Peyer's patch (tissue), 4 donors: ENCODE data around the gene RNASE8.

ENCODE experiments used
- CTCF ChIP-seq, 6 experiments: fragments of 450-650 bp in 4 of 6; fragments of 200-600 bp in 2 of 6; sonication (generic) in 1 of 6; IDR thresholded peaks; one replicate each; pipeline ENCODE4 v1.5.1; 2017 to 2019; ENCODE audit warnings: antibody characterized with exemption in 6 of 6, mild to moderate bottlenecking in 3 of 6, moderate library complexity in 1 of 6
- POLR2A ChIP-seq, 2 donors: fragments of 450-650 bp; IDR thresholded peaks; one replicate each; pipeline ENCODE4 v1.5.1; 2017; ENCODE audit warnings: antibody characterized with exemption in 2 of 2, mild to moderate bottlenecking in 2 of 2, moderate library complexity in 2 of 2

DNA sequence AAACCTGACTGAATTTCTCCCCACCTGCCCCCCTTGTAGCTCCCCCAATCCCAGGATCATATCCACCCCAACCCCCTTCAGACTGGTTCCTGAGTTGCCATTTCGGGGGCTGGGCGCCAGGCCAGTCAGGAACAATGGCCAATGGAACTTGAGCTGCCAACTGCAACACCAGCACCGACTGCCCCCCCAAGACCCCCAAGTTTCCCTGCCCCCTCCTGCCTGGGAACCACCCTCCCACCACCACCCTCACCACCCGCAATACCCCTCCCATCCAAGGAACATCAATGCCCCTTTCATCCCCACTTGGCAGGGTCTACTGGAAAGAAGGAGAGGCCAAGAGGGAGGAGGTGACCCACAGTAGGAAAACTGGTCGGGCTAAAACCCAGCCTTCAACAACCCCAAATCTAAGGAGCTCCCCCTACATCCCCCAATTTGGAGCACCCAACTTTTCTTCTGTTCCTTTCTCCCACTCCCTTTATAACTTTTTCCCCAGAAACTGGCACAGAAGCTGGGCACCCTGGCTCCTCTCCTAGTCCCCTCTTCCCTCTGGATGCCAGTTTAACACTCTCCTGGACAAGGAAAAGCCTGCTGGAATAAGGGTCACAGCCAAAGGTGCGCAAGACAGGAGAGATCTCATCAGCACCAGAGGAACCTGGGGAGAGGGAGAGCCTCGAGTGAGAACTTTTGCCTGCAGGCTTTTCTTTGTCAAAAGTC is 31.2 kb upstream of the RNASE8 start:
- TF ChIP-seq CTCF (IDR thresholded peaks at IDR 0.05), result no peak
- TF ChIP-seq POLR2A (IDR thresholded peaks at IDR 0.05), result no peak
